Heart left ventricle (tissue), 16 donors: Measurements from ENCODE around the gene OR1D5. TPM values are rescaled to one million over a fixed set of nuclear protein-coding genes. Genes with fewer than 3 reads are reported as not detected.
A peak's percentile ranks its signal among the peaks of the same experiment; 100 is the strongest.

Source experiments
- ATAC-seq, 4 donors: fragments of 200-7000 bp; cut with Tn5 transposase; one replicate each; pipeline ENCODE4 v1.9.1; 2020 to 2022; ENCODE audit warnings: moderate library complexity in 4 of 4, mild to moderate bottlenecking in 3 of 4, moderate number of reproducible peaks in 1 of 4
- DNase-seq, 5 donors: peaks; one replicate each; pipeline ENCODE4 v3.0.0-alpha.2; 2020
- H3K27ac ChIP-seq, 12 donors: fragments of 200-600 bp; sonication (generic) in 4 of 12; one replicate each; pipeline versions ENCODE4 v1.5.0 to v1.8.0; 2016 to 2022; ENCODE audit warnings: mild to moderate bottlenecking in 2 of 12
- H3K27me3 ChIP-seq, 9 donors: fragments of 200-600 bp; sonication (generic) in 2 of 9; one replicate each; pipeline versions ENCODE4 v1.5.1 to v1.8.0; 2016 to 2022; ENCODE audit warnings: mild to moderate bottlenecking in 3 of 9
- H3K36me3 ChIP-seq, 9 donors: fragments of 200-600 bp; sonication (generic) in 2 of 9; one replicate each; pipeline versions ENCODE4 v1.5.0 to v1.8.0; 2018 to 2022; ENCODE audit warnings: mild to moderate bottlenecking in 2 of 9
- H3K4me1 ChIP-seq, 12 donors: fragments of 200-600 bp; sonication (generic) in 4 of 12; one replicate each; pipeline versions ENCODE4 v1.5.0 to v1.8.0; 2016 to 2022; ENCODE audit warnings: mild to moderate bottlenecking in 3 of 12
- H3K4me3 ChIP-seq, 12 donors: fragments of 200-600 bp; sonication (generic) in 4 of 12; one replicate each; pipeline versions ENCODE4 v1.5.0 to v1.8.0; 2017 to 2022; ENCODE audit warnings: mild to moderate bottlenecking in 9 of 12, moderate library complexity in 4 of 12
- H3K9me3 ChIP-seq, 12 donors: fragments of 200-600 bp; sonication (generic) in 4 of 12; one replicate each; pipeline versions ENCODE4 v1.5.0 to v1.8.0; 2016 to 2022; ENCODE audit warnings: mild to moderate bottlenecking in 1 of 12
- POLR2A ChIP-seq, 2 donors: fragments of 450-650 bp; IDR thresholded peaks; one replicate each; pipeline ENCODE4 v1.6.1; 2017; ENCODE audit warnings: antibody characterized with exemption in 2 of 2, mild to moderate bottlenecking in 2 of 2, moderate library complexity in 2 of 2
- WGBS, 4 donors: extraction: QIAGEN DNeasy Blood & Tissue Kit in 2 of 4; methylation state at CpG; one replicate each; pipeline versions ENCODE4 v1.1.5 to v1.1.7; 2013 to 2018; 5-methylcytosine and 5-hydroxymethylcytosine counted together
- intact Hi-C, 10 donors: fragments of 100-400 bp; cut with DNase I; formaldehyde crosslinking; loops; one replicate each; pipeline versions ENCODE4 v1.11.1 to v1.14.2; 2022
- polyA plus RNA-seq, 2 donors: library from polyadenylated mRNA; stranded (reverse); fragments of 200-250 nt; gene quantifications; one replicate each; pipeline ENCODE4 v1.2.3, GENCODE V29; 2013
- total RNA-seq, 9 donors: library from RNA; depleted of rRNA in 2 of 9; stranded (reverse); fragments of >200 nt in 2 of 9; fragmentation: NEBNext Ultra II Directional in 3 of 9; extraction: Animal tissue kit (Norgen Biotek cat#: 25700) in 3 of 9; gene quantifications; one replicate each; pipeline versions ENCODE4 v1.1.0 to v1.2.4, GENCODE V29; 2016 to 2023
- TF ChIP-seq, protein P1 (sequence below), 12 donors: fragments of 200-600 bp; sonication (generic) in 4 of 12; IDR thresholded peaks; one replicate each; pipeline versions ENCODE4 v1.5.0 to v1.8.0; 2018 to 2022; ENCODE audit warnings: antibody characterized with exemption in 12 of 12, mild to moderate bottlenecking in 5 of 12
- donor health status: ischemic (EF 13 %, LVEDD 7.1; RV severe dilation, severe dysfunction).
- donor health status: healthy with polysubstance abuse.
- donor health status: DM: no; HTN: yes; CAD: no.
- donor health status: DM: no; HTN: no; CAD: no.
- donor health status: ischemic (EF 25% LVEDD 6.9; RV normal size, moderate dysfunction).
- donor health status: ischemic (EF 25% LVEDD 5.7; RV mildly dilated, moderate dysfunction).
- donor health status: healthy.
- donor health status: DM: yes; HTN: yes; CAD: no.
- donor health status: ischemic (EF 35%, LVEDD 5.7; RV mildly dilated, moderate dysfunction).
- donor health status: nonischemic (EF 11% LVEDD 7.7; RV severe dilation, severe dysfunction).
- donor health status: DM: yes; HTN: yes; CAD: no.
- donor health status: PGD.
- donor health status: ischemic (EF 29% LVEDD 5.4; RV normal size, mild dysfunction).
- donor health status: nonischemic (EF 23%, LVEDD 6.1; RV moderate dilation, normal function).

Gene OR1D5
- total and polyA plus RNA-seq, 11 donors: not detected

DNA sequence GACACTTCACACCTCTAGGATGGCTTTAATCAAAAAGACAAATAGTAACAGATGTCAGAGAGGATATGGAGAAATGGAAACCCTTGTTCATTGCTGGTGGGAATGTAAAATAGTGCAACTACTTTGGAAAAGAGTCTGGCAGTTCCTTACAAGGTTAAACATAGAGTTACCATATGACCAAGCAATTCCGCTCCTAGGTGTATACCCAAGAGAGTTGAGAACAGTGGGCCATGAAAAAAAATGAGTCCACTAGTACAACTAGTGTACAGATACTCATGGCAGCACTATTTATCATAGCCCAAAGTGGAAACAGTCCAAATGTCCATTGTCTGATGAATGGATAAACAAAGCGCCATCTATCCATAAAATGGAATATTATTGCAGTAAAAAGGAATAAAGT, 39.1 kb downstream of the OR1D5 start:
- TF ChIP-seq, protein P1, sequence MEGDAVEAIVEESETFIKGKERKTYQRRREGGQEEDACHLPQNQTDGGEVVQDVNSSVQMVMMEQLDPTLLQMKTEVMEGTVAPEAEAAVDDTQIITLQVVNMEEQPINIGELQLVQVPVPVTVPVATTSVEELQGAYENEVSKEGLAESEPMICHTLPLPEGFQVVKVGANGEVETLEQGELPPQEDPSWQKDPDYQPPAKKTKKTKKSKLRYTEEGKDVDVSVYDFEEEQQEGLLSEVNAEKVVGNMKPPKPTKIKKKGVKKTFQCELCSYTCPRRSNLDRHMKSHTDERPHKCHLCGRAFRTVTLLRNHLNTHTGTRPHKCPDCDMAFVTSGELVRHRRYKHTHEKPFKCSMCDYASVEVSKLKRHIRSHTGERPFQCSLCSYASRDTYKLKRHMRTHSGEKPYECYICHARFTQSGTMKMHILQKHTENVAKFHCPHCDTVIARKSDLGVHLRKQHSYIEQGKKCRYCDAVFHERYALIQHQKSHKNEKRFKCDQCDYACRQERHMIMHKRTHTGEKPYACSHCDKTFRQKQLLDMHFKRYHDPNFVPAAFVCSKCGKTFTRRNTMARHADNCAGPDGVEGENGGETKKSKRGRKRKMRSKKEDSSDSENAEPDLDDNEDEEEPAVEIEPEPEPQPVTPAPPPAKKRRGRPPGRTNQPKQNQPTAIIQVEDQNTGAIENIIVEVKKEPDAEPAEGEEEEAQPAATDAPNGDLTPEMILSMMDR (IDR thresholded peaks at IDR 0.05): no peak
- TF ChIP-seq POLR2A (IDR thresholded peaks at IDR 0.05): no peak
- WGBS, 4 donors: 95 to 98% (median 97%) methylated on average over 2 of the region's 2 CpGs
- intact Hi-C loops: no loop called here
- no peak for ATAC-seq
- H3K4me1 ChIP-seq: peaks cover 0 to 17% (median 3%) of the 10 kb centered on the region in 12 donors
- peaks cover 0 to 26% (median 5%) of the 10 kb centered on the region in 9 donors for H3K36me3 ChIP-seq
- no peak for DNase-seq
- H3K4me3 ChIP-seq: no peak overlapping the region
- no peaks in the 10 kb centered on the region for H3K27me3 ChIP-seq
- peaks cover 0 to 29% (median 7%) of the 10 kb centered on the region in 12 donors for H3K9me3 ChIP-seq
- H3K27ac ChIP-seq: no peak overlapping the region

DNA sequence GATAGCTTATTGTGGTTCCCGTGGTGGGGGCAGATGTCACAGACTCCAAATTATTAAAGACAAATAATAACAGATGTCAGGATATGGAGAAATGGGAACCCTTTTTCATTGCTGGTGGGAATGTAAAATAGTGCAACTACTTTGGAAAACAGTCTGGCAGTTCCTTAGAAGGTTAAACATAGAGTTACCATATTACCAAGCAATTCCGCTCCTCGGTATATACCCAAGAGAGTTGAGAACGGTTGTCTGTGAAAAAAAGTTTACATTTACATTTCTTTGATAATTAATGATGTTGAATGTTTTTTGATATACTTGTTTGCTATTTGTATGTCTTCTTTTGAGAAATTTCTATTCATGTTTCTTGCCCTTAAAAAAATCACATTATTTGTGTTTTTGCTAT, 41.2 kb downstream of the OR1D5 start:
- no peak for DNase-seq
- no peak overlapping the region for H3K27ac ChIP-seq
- TF ChIP-seq POLR2A (IDR thresholded peaks at IDR 0.05): no peak
- TF ChIP-seq, protein P1 (IDR thresholded peaks at IDR 0.05): no peak
- no peaks in the 10 kb centered on the region for H3K27me3 ChIP-seq
- no peak for ATAC-seq
- H3K36me3 ChIP-seq: peaks cover 0 to 26% (median 6%) of the 10 kb centered on the region in 9 donors
- WGBS, 4 donors: 92 to 95% (median 94%) methylated on average over 4 of the region's 4 CpGs
- no peak overlapping the region for H3K4me3 ChIP-seq
- H3K4me1 ChIP-seq: no peaks in the 10 kb centered on the region
- peaks cover 0 to 29% (median 7%) of the 10 kb centered on the region in 12 donors for H3K9me3 ChIP-seq
- intact Hi-C loops: no loop called here

DNA sequence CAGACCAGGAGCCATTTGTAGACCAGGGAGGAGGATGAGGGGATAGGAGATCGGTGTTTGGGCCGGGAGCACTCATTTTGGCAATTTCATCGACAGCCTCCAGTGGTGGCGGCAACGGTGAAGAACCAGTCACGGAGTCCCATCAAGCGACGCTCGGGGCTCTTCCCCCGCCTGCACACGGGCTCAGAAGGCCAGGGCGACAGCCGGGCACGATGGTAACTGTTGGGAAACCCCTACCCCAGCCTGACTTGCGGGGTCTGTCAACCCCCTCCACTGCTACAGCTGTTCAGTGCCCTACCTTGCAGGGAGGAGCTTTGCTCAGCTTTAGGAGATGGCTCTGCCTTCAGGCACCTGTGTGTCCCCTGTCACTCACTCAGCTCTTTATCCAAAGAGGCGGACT, 43.0 kb downstream of the OR1D5 start:
- TF ChIP-seq, protein P1 (IDR thresholded peaks at IDR 0.05): no peak
- no peak for TF ChIP-seq POLR2A (IDR thresholded peaks at IDR 0.05)
- DNase-seq (peak in 2 of 5 donors; percentile 4 to 22), ATAC-seq (no peak)
- 97 to 98% (median 98%) methylated on average over 16 of the region's 16 CpGs for whole genome bisulfite sequencing, 4 donors
- no peak overlapping the region for H3K4me3 ChIP-seq
- peaks cover 0 to 33% (median 6%) of the 10 kb centered on the region in 9 donors for H3K36me3 ChIP-seq
- no peak overlapping the region for H3K27ac ChIP-seq
- peaks cover 0 to 29% (median 7%) of the 10 kb centered on the region in 12 donors for H3K9me3 ChIP-seq
- no peaks in the 10 kb centered on the region for H3K4me1 ChIP-seq
- intact Hi-C loops: no loop called here
- H3K27me3 ChIP-seq: no peaks in the 10 kb centered on the region

DNA sequence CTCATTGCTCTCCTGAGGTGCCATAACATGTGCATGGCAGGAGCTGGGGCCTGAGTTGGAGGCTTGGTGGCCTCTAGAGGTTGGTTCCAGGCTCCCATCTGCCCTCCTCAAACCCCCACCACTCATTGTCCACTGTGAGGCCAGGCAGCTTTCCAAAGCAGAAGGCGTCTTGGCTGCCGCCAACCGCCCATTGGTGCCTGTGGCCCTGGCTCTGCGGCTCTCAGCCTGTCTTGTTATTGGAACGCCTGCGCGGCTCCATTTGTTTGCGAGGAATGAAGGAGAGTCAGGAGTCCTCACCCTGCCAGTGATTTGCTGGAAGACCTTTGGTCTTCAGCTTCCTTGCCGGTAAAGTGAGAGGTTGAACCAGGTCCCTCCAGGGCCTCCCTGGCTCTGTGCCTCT, 43.6 kb downstream of the OR1D5 start:
- DNase-seq: no peak
- H3K4me3 ChIP-seq: no peak overlapping the region
- no peak overlapping the region for H3K27ac ChIP-seq
- H3K36me3 ChIP-seq: peaks cover 0 to 33% (median 6%) of the 10 kb centered on the region in 9 donors
- intact Hi-C loops: loop anchor here in 1 of 10 donors (10.0 kb wide), 1 partner anchor 85 kb away; no protein-coding TSS in a partner anchor
- no peak for TF ChIP-seq POLR2A (IDR thresholded peaks at IDR 0.05)
- TF ChIP-seq, protein P1 (IDR thresholded peaks at IDR 0.05): no peak
- no peaks in the 10 kb centered on the region for H3K4me1 ChIP-seq
- WGBS, 4 donors: 75 to 89% (median 81%) methylated on average over 8 to 9 of the region's 9 CpGs
- ATAC-seq: no peak
- H3K9me3 ChIP-seq: peaks cover 0 to 29% (median 7%) of the 10 kb centered on the region in 12 donors
- H3K27me3 ChIP-seq: no peaks in the 10 kb centered on the region
